Liver (tissue), 3 donors: ENCODE data around the gene MKI67.

ENCODE experiments used
- CTCF ChIP-seq: fragments of 150-350 bp; IDR thresholded peaks from 2 replicates; pipeline ENCODE4 v1.5.1; 2017; ENCODE audit warnings: improper control_type of control experiment, low read depth, low read length; ENCODE audit not compliant: missing input control
- JUND ChIP-seq, 2 donors: IDR thresholded peaks; 2 replicates each; pipeline ENCODE4 v1.6.1; 2016; ENCODE audit warnings: antibody characterized with exemption in 2 of 2
- MAX ChIP-seq: IDR thresholded peaks from 2 replicates; pipeline ENCODE4 v1.6.1; 2016; ENCODE audit warnings: antibody characterized with exemption
- RAD21 ChIP-seq, 2 donors: IDR thresholded peaks; 2 replicates each; pipeline ENCODE4 v1.6.1; 2016; ENCODE audit warnings: antibody characterized with exemption in 2 of 2, mild to moderate bottlenecking in 2 of 2
- YY1 ChIP-seq: IDR thresholded peaks from 2 replicates; pipeline ENCODE4 v1.6.1; 2016; ENCODE audit warnings: antibody characterized with exemption, mild to moderate bottlenecking
- donor health status: healthy.
- donor health status: healthy.

- TF ChIP-seq RAD21 (IDR thresholded peaks at IDR 0.05) (no peak), CTCF (no peak), JUND (IDR thresholded peaks at IDR 0.05) (no peak), YY1 (no peak), MAX (no peak)
Observed at GRCh38 chr10:128163701-128164100, 37.5 kb upstream of the MKI67 start.
